ENCODE measurements around the gene KIF21B. TPM values are rescaled to one million over a fixed set of nuclear protein-coding genes. Genes with fewer than 3 reads are reported as not detected.
A peak's percentile ranks its signal among the peaks of the same experiment; 100 is the strongest.

Gene KIF21B
- 2.9 and 4.7 TPM in 2 replicates for total RNA-seq (2014; rRNA removed; shearing (Covaris generic))

GRCh38 chr1:201023517-201023902, at the start of gene KIF21B:
Gene KIF21B, minus strand, starts transcription at chr1:201023714. Its CDS starts 331 bp downstream, at chr1:201023383.
- in situ Hi-C loops (cut with HindIII; ENCODE audit: low sequenced_read_pairs) = loop anchor here (5.0 kb wide), 1 partner anchor 56 kb away; no protein-coding TSS in a partner anchor
- DNase-seq (ENCODE audit: low spot score) = peak; percentile 68

- in situ Hi-C loops (cut with HindIII; ENCODE audit: low sequenced_read_pairs) = no loop called here
- no peak for DNase-seq (ENCODE audit: low spot score)
These were observed 49.4 kb upstream of the KIF21B start for GRCh38 chr1:201072922-201073321.

- no peak for DNase-seq (ENCODE audit: low spot score)
- in situ Hi-C loops (cut with HindIII; ENCODE audit: low sequenced_read_pairs) = no loop called here
These were observed 48.6 kb upstream of the KIF21B start for GRCh38 chr1:201072149-201072548.

GRCh38 chr1:201069636-201070035, 46.1 kb upstream of the KIF21B start:
- DNase-seq (ENCODE audit: low spot score) = no peak
- in situ Hi-C loops (cut with HindIII; ENCODE audit: low sequenced_read_pairs) = no loop called here

- no peak for DNase-seq (ENCODE audit: low spot score)
- in situ Hi-C loops (cut with HindIII; ENCODE audit: low sequenced_read_pairs) = no loop called here
These were observed 45.5 kb upstream of the KIF21B start for GRCh38 chr1:201068976-201069375.

- DNase-seq (ENCODE audit: low spot score) = no peak
- in situ Hi-C loops (cut with HindIII; ENCODE audit: low sequenced_read_pairs) = no loop called here
These were observed 43.5 kb upstream of the KIF21B start for GRCh38 chr1:201066986-201067385.

- DNase-seq (ENCODE audit: low spot score) = no peak
- in situ Hi-C loops (cut with HindIII; ENCODE audit: low sequenced_read_pairs) = no loop called here
These were observed 42.2 kb upstream of the KIF21B start for GRCh38 chr1:201065686-201066085.

- DNase-seq (ENCODE audit: low spot score) = no peak
- in situ Hi-C loops (cut with HindIII; ENCODE audit: low sequenced_read_pairs) = no loop called here
These were observed 41.3 kb upstream of the KIF21B start for GRCh38 chr1:201064806-201065205.

- in situ Hi-C loops (cut with HindIII; ENCODE audit: low sequenced_read_pairs) = no loop called here
These were observed 39.6 kb upstream of the KIF21B start for GRCh38 chr1:201063145-201063544.

GRCh38 chr1:201062511-201063091, 39.1 kb upstream of the KIF21B start:
- no peak for DNase-seq (ENCODE audit: low spot score)
- in situ Hi-C loops (cut with HindIII; ENCODE audit: low sequenced_read_pairs) = no loop called here

More at GRCh38 chr1:201063145-201063544, 39.6 kb upstream of the KIF21B start:
- no peak for DNase-seq (ENCODE audit: low spot score)

GRCh38 chr1:201061886-201062285, 38.4 kb upstream of the KIF21B start:
- in situ Hi-C loops (cut with HindIII; ENCODE audit: low sequenced_read_pairs) = no loop called here
- DNase-seq (ENCODE audit: low spot score) = no peak

- DNase-seq (ENCODE audit: low spot score) = no peak
- in situ Hi-C loops (cut with HindIII; ENCODE audit: low sequenced_read_pairs) = no loop called here
These were observed 37.5 kb upstream of the KIF21B start for GRCh38 chr1:201061049-201061448.

GRCh38 chr1:201060586-201060985, 37.1 kb upstream of the KIF21B start:
- DNase-seq (ENCODE audit: low spot score) = no peak
- in situ Hi-C loops (cut with HindIII; ENCODE audit: low sequenced_read_pairs) = no loop called here

- in situ Hi-C loops (cut with HindIII; ENCODE audit: low sequenced_read_pairs) = no loop called here
- no peak for DNase-seq (ENCODE audit: low spot score)
These were observed 36.5 kb upstream of the KIF21B start for GRCh38 chr1:201059871-201060555.

- DNase-seq (ENCODE audit: low spot score) = no peak
- in situ Hi-C loops (cut with HindIII; ENCODE audit: low sequenced_read_pairs) = no loop called here
These were observed 35.9 kb upstream of the KIF21B start for GRCh38 chr1:201059401-201059800.

- in situ Hi-C loops (cut with HindIII; ENCODE audit: low sequenced_read_pairs) = no loop called here
- DNase-seq (ENCODE audit: low spot score) = no peak
These were observed 30.6 kb upstream of the KIF21B start for GRCh38 chr1:201054091-201054543.

- no peak for DNase-seq (ENCODE audit: low spot score)
- in situ Hi-C loops (cut with HindIII; ENCODE audit: low sequenced_read_pairs) = no loop called here
These were observed 29.8 kb upstream of the KIF21B start for GRCh38 chr1:201053155-201053860.

- DNase-seq (ENCODE audit: low spot score) = no peak
- in situ Hi-C loops (cut with HindIII; ENCODE audit: low sequenced_read_pairs) = no loop called here
These were observed 27.9 kb upstream of the KIF21B start for GRCh38 chr1:201051399-201051798.

- DNase-seq (ENCODE audit: low spot score) = no peak
- in situ Hi-C loops (cut with HindIII; ENCODE audit: low sequenced_read_pairs) = no loop called here
These were observed 27.2 kb upstream of the KIF21B start for GRCh38 chr1:201050515-201051277.
